ENCODE data around the gene ASAP2.

Gene ASAP2

DNA sequence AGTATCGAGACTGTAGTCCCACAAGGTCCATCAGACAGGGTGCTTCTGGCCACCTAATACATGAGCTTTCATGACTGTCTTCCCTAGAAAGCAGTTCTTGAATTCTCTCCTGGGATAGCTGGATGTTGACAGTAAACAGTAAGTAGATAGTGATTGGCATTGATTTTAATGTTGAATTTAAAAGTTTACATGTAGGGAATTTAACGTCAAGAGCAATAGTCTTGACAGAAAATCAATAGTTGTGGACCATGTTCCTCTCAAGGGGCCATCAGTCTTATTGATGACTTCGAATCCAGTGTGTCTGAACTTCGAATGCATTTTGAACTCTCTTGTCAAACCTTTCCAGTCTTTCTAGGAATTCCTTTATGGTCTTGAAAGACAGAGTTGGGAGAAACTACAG is 152.9 kb downstream of the ASAP2 start:
- DNase-seq: no peak

GRCh38 chr2:9360110-9360509 is 153.5 kb downstream of the ASAP2 start:
- no peak for DNase-seq

- no peak for DNase-seq
These were observed 154.1 kb downstream of the ASAP2 start for GRCh38 chr2:9360701-9361100.

DNA sequence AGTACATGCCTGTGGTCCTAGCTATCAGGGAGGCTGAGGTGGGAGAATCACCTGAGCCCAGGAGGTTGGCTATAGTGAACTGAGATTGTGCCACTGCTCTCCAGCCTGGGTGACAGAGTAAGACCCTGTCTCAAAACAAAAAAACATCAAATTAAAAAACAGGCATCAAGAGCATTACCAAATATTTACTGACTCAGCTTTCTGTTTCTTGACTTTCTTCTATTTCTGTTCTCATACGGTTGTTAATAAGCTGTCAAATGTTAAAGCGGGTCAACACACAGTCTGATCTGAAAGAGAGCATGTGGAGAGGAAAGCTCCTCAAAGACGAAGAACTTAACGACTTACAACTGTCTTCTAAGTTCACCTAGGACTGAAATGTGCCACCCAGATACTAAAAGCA is 157.8 kb downstream of the ASAP2 start:
- no peak for DNase-seq

DNA sequence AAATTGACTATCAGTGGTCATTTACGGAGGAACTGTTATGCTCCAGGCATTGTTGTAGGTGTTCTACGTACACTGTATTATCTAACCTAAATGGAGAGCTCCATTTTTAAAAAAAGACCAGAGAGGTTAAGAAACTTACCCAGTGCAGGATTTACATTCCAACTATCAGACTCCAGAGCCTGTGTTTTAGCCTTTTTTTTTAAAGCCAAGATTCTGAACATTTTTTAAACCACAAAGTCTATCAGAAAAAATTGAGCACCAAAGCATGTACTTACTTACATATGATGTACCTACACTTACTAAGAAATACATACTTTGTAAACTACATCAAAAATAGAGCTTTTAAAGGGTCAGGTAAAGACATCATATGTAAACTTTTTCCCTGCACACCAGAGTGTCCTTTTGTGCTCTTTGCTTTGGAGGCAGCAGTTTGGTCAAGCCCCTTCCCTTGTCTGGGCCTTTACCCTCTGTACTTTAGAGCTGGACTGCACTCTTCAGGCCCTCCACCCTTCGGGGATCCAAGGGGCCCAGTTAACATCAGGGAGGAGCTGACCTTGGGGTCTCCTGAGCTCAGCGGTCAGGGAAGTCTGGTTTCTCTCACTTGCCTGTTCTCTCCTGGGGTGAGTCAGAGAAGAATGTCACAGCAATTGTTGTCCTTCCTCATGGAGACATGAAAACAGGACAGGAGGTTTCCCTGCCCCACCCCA is 158.3 kb downstream of the ASAP2 start:
- DNase-seq: no peak

- no peak for DNase-seq
These were observed 158.9 kb downstream of the ASAP2 start for GRCh38 chr2:9365498-9366019.

DNA sequence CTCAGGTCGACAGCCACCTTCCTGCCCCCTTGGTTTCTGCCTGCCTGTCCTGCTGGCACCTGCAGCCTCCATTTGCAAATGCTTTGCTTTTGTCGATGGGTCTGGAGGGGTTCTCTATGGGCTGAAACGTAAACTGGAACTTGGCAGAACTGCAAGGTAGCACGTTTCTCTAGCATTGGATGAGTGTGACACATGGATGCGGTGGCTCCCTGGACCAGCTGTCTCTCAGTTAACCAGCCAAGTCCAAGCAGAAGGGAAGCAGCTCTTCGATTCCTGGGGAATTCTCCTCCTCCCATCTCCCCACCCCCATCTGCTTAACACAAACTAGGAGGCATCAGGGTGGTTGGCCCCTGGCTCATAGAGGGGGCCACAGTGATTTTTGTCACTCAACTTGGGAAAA is 159.4 kb downstream of the ASAP2 start:
- DNase-seq: no peak

- no peak for DNase-seq
These were observed 164.1 kb downstream of the ASAP2 start for GRCh38 chr2:9370746-9371145.

DNA sequence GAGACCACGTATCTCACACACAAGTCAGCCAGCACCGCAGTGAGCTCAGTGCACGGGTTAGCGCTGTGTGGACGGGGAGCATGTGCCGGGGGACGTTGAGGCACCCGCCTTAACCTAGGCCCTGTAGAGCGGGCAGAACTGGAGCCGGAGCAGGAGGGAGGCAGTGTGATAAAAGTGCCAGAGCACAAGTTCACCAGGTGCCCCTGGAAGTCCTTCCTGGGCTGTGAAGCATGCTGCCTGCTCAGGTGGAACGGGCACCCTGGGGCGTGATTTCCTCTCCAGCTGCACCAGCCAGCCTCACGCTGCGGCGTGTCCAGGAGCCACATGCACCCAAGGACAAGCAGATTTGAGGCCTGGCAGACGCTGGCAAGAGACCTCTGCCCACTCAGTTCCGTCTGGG is 166.4 kb downstream of the ASAP2 start:
- no peak for DNase-seq

DNA sequence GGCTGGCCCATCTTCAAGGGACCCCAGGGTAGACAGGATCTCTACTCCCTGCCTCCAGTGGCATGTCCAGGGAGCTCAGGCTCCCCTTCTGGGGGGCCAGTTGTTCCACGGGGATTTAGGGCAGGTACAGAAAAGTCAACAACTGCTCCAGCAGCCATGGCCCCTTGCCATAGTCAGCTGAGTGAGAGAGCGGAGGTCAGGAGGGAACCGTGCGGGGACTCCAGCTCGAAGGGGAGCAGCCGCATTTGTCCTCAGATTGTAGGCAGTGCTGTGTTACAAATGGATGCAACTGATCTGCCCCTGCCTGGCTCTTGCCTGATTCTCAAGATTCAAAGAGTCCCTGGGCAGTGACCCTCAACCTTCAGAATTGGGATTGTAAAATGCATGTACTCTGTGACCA is 166.9 kb downstream of the ASAP2 start:
- DNase-seq: no peak

GRCh38 chr2:9374071-9374730 is 167.6 kb downstream of the ASAP2 start:
- DNase-seq: no peak

DNA sequence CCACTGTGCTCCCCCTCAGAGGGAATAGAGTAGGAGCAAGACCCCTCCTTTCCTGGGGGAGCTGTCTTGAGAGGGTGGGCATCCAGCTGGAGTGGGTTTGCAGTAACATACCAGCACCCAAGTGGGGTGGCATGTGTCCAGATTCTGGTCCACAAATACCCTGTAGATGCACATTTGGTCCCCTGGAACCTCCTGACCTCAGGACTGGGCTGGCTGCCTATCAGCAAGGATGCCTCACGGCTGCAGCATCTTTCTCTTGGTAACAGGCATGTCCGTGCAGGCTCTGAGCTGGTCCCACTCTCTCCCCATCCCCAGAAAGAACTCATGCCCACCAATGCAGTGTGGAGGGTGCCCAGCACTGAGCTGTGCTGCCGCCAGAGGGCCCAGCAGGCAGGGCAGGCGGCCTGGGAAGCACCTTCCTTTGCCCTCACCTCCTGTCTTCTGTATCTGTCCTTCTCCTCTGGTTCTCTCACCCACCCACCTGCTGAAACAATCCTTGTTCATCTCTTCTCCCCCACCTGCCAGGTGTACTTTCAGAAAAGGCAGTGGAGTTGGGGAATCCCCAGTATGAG is 169.3 kb downstream of the ASAP2 start:
- no peak for DNase-seq

- DNase-seq: no peak
These were observed 171.0 kb downstream of the ASAP2 start for GRCh38 chr2:9377461-9378097.

DNA sequence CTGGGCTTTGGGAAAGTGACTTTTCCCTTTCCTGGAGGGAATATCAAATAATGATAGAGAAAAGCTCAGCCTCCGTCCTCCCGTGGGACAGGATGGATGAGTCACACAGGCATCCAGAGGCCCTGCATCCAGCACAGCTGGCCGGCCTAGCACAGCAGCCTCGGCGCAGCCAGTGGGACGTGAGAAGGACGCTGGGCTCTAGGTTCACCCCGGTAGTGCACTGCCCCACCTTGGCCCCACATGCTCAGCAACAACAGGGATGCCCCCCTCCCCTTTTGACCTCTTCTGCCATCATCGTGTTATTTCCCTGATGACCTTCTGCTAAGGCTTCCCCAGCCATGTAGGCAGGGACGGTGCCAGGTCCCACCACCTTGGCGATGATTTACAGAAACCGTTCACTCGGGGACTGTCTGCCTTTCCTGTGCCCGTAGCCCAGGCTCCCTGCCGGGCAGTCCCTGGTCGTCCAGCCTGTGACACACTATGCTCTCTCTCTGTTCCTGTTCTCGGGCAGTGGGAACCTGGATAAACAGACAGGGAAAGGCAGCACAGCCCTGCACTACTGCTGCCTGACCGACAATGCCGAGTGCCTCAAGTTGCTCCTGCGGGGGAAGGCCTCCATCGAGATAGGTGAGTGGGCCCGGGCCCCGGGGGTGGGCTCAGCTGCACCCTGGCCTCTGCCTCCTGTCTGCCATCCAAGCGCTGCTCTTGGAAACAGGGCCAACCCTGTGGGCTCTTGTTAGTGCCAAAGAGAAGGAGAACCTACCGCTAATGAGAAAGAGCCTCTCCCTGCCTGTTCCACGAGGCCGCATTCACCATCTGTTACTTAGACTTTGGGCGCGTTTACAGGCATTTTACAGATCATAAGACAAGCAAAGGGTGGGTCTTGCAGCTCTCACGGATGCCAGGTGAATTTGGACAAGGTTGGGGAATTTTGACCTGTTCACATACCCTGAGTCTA is 172.1 kb downstream of the ASAP2 start:
- DNase-seq: no peak

- no peak for DNase-seq
These were observed 172.8 kb downstream of the ASAP2 start for GRCh38 chr2:9379391-9379755.

DNA sequence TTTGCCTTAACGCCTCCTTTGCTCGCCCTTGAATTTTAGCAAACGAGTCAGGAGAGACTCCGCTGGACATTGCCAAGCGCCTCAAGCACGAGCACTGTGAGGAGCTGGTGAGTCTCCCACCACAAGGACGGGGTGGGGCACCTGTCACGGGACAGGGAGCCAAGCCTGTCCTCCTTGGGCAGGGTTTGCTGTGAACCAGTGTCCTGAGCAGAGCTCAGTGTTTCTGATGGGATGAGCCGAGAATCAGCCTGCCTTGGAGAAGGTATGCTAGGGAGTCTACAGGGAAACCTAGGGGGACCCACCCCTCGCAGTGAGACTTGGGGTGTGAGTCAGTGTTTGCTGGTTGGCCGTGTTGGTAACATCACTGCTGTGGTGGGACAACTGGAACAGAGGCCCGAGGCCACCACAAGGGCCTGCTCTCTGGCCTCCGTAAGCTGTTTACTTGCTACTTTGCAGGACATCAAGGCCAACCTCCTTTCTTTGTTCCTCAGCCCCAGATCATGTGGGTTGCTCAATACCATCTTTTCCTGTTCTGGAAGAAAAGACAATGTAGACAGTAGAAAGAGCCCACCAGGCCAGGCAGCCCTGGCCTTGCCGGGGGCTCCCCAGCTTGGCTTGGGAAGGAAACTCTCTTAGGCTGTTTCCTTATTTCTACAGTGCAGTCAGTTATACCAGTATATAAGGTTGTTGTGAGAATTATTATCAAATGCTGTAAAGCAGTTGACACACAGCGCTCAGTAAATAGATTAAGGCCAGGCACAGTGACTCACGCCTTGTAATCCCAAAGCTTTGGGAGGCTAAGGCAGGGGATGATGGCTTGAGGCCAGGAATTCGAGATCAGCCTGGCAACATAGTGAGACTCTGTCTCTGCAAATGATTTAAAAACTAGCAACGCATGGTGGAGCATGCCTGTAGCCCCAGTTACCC is 174.4 kb downstream of the ASAP2 start:
- no peak for DNase-seq

DNA sequence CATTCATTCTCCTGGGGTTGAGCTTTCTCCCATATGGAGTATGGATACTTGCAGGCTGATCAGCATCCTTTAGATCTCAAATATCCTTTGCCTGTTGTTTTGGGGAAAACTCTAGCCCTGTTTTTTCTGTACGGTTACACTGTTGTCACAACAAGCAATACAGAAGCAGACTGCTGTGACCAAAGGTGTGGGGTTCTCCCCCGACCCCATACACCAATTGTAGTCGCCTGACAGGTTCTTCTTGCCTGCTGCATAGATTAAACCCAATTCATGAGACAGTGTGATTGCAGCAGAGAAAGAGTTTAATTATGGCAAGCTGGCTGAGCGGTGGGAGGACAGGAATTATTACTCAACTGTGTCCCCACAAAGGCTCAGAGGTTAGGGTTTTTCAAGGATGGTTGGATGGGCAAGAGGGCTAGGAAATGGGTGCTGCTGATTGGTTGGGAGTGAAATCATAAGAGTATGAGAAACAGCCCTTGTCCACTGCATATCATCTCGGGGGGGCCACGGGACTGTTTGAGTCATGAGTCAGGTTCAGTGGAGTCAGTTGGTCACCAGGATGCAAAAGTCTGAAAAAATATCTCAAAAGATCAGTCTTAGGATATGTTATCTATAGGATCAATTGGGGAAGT is 176.1 kb downstream of the ASAP2 start:
- no peak for DNase-seq

DNA sequence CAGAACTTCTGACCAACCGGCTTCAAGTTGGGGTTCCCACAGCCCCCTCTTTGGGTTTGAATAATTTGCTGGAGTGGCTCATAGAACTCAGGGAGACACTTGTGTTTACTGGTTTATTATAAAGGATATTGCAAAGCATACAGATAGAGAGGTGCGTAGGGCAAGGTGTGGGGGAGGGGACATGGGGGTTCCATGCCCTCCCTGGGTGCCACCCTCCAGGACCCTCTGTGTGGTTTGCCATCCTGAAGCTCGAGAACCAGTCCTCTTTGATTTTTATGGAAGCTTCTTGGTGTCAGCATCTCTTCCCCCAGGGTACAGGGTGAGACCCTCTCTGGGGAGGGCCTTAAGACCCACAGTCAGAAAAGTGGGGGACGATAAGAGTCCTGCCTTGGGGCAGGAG is 177.9 kb downstream of the ASAP2 start:
- DNase-seq: no peak

- no peak for DNase-seq
These were observed 179.2 kb downstream of the ASAP2 start for GRCh38 chr2:9385841-9386240.

DNA sequence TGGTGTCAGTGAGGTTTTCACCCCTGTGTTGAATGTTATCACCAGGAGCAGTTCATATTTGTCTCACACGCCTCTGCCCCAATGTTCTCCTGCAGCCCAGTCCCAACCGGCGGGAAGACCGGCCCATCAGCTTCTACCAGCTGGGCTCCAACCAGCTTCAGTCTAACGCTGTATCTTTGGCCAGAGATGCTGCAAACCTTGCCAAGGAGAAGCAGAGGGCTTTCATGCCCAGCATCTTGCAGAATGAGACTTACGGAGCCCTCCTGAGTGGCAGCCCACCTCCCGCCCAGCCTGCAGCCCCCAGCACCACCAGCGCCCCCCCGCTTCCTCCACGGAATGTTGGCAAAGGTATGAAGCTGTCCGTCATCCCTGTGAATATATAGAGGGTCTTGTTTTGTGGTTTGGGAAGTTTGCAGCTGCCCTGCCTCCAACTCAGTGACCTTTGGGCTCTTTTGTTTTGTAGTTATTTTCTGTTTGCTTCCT is 181.6 kb downstream of the ASAP2 start:
- DNase-seq: no peak
